SH-SY5Y (cell line): ENCODE data around the gene GPC1.

Experiments used
- GATA2 ChIP-seq: IDR thresholded peaks from 2 replicates; pipeline ENCODE4 v1.6.1; 2011; ENCODE audit warnings: mild to moderate bottlenecking, low read depth, low read length
- GATA3 ChIP-seq: IDR thresholded peaks from 2 replicates; pipeline ENCODE4 v1.6.1; 2011; ENCODE audit warnings: low read depth, mild to moderate bottlenecking, low read length, moderate library complexity

DNA sequence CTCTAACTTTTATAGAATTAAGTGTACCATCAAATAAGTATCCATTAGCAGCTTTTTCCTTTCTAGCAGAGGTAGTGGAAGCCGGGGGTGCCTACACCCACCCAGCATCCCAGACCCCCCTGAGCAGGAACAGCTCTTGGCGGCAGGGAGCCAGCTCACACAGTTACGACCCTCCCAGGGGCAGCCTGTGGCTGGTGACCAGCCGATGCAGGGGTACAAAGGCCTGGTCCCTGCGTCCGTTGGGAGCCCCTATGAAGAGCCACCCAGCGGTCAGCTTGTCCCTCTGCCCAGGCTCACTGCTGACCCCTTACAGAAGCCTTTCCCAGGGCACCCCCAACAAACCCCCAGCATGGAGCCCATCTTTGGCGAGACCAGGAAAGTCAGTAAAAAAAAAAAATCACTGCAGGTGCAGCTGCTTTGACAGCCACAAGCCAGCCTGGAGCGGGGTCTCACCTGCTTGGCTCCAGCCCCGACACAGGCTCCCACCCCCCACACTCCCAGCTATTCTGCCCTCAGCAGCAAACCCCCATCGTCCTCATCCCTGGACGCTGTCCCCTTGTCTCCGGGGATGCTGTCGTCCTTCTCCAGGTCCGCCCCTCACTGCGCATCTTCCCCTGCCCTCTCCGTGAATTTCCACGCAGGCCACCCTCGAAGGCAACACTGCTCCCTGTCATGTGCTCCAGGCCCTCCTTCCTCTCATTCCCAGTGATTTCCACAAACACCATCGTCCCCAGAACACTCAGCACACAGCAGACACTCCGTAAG, 43.1 kb downstream of the GPC1 start:
- TF ChIP-seq GATA2 (no peak), GATA3 (no peak)
